GM18498 (cell line): ENCODE data around the gene NEK6.

Experiments used
- ATAC-seq: cut with Tn5 transposase; IDR thresholded peaks from one replicate; pipeline ENCODE4 v1.9.1; 2021; ENCODE audit warnings: mild to moderate bottlenecking, moderate library complexity; ENCODE audit not compliant: unreplicated experiment

The NEK6 gene

GRCh38 chr9:124392871-124393460, 135.2 kb downstream of the NEK6 start:
- no peak for ATAC-seq

- ATAC-seq, result no peak
Observed at GRCh38 chr9:124394167-124394566, 136.4 kb downstream of the NEK6 start.

- ATAC-seq, result no peak
Observed at GRCh38 chr9:124394596-124394995, 136.8 kb downstream of the NEK6 start.

- no peak for ATAC-seq
Observed at GRCh38 chr9:124395826-124396225, 138.1 kb downstream of the NEK6 start.

GRCh38 chr9:124398191-124398935, 140.6 kb downstream of the NEK6 start:
- no peak for ATAC-seq

GRCh38 chr9:124399323-124399967, 141.7 kb downstream of the NEK6 start:
- ATAC-seq, result no peak

GRCh38 chr9:124399968-124400940, 142.5 kb downstream of the NEK6 start:
- no peak for ATAC-seq
